Activated CD4-positive, alpha-beta T cell treated with anti-CD3 and anti-CD28 coated beads, Interleukin-2, amount 50 U/mL, for 24 hours (primary cell): Measurements from ENCODE around the gene LNP1.
"Not testable (repeated sequence)": the region's sequence is repeated elsewhere in the genome, so short reads cannot be mapped to it uniquely, and the experiment has no call there.

Source experiments
- DNase-seq, 2 donors: peaks; one replicate each; pipeline ENCODE4 v3.0.0-alpha.2; 2020; ENCODE audit warnings: low read depth in 1 of 2, low spot score in 1 of 2

LNP1 gene

GRCh38 chr3:100477851-100478360 is 76.6 kb downstream of the LNP1 start:
- DNase-seq = not testable (repeated sequence)

GRCh38 chr3:100478521-100478920 is 77.2 kb downstream of the LNP1 start:
- DNase-seq = not testable (repeated sequence)

- no peak for DNase-seq
These were observed 78.7 kb downstream of the LNP1 start for GRCh38 chr3:100480081-100480480.

GRCh38 chr3:100482176-100482575 is 80.8 kb downstream of the LNP1 start:
- DNase-seq = no peak

- no peak for DNase-seq
These were observed 82.2 kb downstream of the LNP1 start for GRCh38 chr3:100483529-100483928.

GRCh38 chr3:100486808-100487207 is 85.5 kb downstream of the LNP1 start:
- DNase-seq = no peak

GRCh38 chr3:100489118-100489517 is 87.8 kb downstream of the LNP1 start:
- no peak for DNase-seq

GRCh38 chr3:100492059-100493006 is 91.0 kb downstream of the LNP1 start, which contains the start of gene TMEM45A:
TMEM45A (plus strand) TSS chr3:100492619; CDS start chr3:100555212, 62,593 bp downstream.
- peak; percentile 37 to 76 for DNase-seq

GRCh38 chr3:100496711-100497261 is 95.4 kb downstream of the LNP1 start:
- DNase-seq = no peak

GRCh38 chr3:100499651-100500050 is 98.3 kb downstream of the LNP1 start:
- no peak for DNase-seq

GRCh38 chr3:100500320-100500880 is 99.1 kb downstream of the LNP1 start:
- no peak for DNase-seq

- DNase-seq = no peak
These were observed 102.1 kb downstream of the LNP1 start for GRCh38 chr3:100503448-100503847.
